HG03097 (cell line): Measurements from ENCODE around the gene OR2V1.
"Not testable (repeated sequence)": the region's sequence is repeated elsewhere in the genome, so short reads cannot be mapped to it uniquely, and the experiment has no call there.

Experiments
- ATAC-seq: cut with Tn5 transposase; IDR thresholded peaks from one replicate; pipeline ENCODE4 v1.9.1; 2021; ENCODE audit not compliant: unreplicated experiment, low FRiP score

Gene OR2V1

DNA sequence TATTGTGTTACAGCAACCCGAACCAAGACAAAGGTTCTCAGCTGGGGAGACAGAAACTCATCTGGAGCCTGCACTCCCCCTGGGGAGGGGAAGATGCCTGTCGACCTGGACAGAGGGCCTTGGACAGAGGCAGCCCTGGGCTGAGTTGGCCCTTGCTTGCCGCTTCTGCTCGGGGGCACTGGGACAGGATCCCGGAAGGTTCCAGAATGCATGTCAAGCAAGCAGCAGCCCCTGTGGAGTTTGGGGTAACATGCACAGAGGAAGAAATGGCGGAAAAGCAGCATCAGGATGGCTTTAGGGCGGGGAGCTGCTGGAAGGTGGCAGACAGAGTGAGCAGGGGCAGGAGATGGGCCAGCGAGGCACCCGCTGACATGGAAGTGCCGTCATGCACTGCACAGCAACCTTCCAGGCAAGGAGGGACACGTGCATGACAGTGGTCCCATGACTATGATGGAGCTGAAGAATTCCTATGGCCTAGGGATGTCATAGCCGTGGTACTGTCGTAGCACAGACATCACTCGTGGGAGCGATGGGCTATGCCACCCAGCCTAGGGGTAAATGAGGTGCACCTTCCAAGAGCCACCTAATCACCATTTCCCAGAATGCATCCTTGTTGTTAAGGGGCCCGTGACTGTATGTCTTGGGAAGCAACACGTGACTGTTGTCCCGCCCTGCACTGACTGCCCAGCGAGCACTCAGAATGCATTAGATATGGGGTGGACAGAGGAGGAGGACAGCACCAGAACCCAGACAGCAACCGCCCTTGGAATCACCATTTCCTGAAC, 26.2 kb downstream of the OR2V1 start:
- ATAC-seq, result not testable (repeated sequence)

DNA sequence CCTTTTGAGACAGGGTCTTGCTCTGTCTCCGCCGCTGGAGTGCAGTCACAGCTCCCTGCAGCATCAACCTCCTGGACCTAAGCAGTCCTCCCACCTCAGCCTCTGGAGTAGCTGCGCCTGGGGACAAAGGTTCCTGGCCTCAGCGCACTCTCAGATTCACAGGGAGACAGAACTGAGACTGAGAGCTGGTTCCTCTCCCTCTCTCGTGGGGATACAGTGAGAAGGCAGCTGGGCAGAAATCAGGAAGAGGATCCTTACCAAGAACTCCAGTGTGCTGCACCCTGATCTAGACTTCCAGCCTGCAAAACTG, 26.8 kb downstream of the OR2V1 start:
- ATAC-seq, result not testable (repeated sequence)

- not testable (repeated sequence) for ATAC-seq
These were observed 28.9 kb downstream of the OR2V1 start for GRCh38 chr5:181101930-181102674.

- ATAC-seq, result not testable (repeated sequence)
These were observed 29.8 kb downstream of the OR2V1 start for GRCh38 chr5:181101030-181101641.

- no peak for ATAC-seq
These were observed 30.7 kb downstream of the OR2V1 start for GRCh38 chr5:181100121-181100875.

GRCh38 chr5:181099602-181100086, 31.3 kb downstream of the OR2V1 start:
- ATAC-seq, result no peak

- no peak for ATAC-seq
These were observed 32.0 kb downstream of the OR2V1 start for GRCh38 chr5:181098762-181099601.

GRCh38 chr5:181097759-181098491, 33.0 kb downstream of the OR2V1 start:
- ATAC-seq, result not testable (repeated sequence)

- ATAC-seq, result not testable (repeated sequence)
These were observed 33.6 kb downstream of the OR2V1 start for GRCh38 chr5:181097383-181097753.

DNA sequence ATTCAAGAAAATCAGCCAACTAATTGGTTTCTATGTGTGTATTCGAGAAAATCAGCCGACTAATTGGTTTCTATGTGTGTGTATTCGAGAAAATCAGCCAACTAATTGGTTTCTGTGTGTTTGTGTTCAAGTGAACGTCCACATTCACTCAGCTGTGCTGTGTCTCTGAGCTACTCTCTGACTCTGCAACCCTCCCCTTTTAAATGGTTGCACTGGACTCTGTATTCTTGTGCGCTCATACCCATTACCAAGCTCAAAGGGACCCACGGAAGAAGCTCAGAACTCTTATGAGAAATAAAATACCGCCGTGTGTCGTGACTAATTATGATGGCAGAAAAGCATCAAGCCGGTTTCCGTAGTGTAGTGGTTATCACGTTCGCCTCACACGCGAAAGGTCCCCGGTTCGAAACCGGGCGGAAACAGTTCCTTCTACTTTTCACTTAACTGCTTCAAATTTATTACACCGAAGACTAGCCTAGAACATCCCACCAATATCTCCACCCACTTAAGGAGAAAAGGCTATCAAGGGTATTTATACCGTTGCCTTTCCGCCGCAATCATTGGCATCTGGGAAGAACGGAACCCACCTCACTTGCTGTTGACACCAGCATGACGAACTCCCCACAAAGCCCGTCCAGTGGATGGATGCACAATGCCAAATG, 34.1 kb downstream of the OR2V1 start:
- not testable (repeated sequence) for ATAC-seq

DNA sequence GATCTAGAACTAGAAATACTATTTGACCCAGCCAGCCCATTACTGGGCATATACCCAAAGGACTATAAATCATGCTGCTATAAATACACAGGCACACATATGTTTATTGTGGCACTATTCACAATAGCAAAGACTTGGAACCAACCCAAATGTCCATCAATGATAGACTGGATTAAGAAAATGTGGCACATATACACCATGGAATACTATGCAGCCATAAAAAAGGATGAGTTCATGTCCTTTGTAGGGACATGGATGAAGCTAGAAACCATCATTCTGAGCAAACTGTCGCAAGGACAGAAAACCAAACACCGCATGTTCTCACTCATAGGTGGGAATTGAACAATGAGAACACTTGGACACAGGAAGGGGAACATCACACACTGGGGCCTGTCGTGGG, 35.8 kb downstream of the OR2V1 start:
- not testable (repeated sequence) for ATAC-seq

- no peak for ATAC-seq
These were observed 38.5 kb downstream of the OR2V1 start for GRCh38 chr5:181092428-181092827.

DNA sequence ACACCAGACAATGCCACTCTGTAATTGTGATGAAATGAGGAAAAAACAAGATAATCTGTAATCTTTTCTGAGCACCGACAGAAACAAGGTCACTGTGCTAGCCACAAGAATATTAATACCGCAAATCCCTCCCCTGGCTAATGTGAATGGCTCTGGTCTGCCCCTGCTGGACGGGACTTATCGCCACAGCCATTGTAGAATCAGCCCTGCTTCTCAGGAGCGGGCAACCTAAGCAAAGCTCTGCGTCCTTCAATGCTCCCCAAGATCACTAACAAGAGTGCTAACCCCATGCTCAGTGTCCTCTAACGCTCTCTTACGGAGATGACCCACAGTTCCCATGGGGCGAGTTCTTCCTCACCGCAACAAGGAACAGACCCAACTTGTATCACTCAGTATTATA, 42.7 kb downstream of the OR2V1 start:
- no peak for ATAC-seq

DNA sequence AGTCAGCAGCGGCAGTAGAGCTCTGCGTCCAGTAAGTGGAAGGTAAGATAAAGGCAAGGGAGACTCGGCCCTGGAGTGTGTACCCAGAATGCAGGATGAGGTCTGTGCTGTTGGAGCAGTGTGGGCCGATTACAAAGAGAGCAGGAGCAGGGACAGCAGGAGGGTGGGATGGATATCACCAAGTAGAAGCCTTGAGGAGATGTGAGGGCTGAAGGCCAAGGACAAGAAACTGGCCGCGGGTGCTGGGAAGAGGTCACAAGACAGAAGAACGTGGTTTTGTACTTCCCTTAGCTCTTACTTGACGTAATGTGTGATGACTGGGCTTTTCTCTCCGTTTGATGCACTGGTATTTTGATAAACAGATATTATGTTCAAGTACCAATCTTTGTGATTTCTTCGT, 43.7 kb downstream of the OR2V1 start:
- no peak for ATAC-seq

- no peak for ATAC-seq
These were observed 44.1 kb downstream of the OR2V1 start for GRCh38 chr5:181086884-181087205.

DNA sequence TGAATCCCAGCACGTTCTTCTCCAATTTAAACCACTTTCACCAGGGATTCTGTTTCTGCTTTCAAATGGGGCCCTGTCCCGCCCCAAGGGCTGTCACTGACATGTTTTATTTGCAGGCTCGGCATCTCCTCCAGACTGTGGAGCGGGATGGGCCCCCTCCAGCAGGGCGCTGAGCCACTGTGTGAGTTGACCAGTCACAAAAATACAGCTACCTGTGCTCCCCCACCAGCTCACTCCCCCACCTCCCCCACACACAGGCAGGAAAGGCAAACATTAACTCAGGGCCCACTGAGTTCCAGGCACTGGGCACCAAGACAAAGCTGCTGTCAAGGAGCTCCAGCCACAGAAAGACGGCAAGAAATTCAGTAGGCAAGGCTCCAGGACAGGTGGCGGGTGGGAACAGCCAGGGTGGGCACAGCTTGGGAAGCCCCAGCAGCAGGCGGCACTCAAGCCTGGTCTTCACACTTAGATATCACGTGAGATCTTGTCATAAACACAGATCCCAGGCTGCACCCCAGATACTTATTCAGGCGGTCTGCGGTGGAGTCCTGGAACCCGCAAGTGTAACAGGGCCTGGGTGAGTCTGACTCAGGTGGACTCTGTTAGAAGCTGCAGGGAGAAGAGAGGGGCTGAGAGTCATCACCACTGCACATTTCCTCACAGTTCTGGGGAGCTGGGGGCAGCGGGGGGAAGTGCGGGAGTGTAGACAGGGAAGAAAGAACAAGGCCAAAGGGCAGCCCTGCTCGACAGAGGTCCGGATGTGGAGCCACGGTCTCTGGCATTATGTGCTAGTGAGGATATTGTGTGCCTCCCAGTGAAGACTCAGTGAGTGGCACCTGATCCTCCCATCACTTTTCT, 44.7 kb downstream of the OR2V1 start:
- no peak for ATAC-seq

DNA sequence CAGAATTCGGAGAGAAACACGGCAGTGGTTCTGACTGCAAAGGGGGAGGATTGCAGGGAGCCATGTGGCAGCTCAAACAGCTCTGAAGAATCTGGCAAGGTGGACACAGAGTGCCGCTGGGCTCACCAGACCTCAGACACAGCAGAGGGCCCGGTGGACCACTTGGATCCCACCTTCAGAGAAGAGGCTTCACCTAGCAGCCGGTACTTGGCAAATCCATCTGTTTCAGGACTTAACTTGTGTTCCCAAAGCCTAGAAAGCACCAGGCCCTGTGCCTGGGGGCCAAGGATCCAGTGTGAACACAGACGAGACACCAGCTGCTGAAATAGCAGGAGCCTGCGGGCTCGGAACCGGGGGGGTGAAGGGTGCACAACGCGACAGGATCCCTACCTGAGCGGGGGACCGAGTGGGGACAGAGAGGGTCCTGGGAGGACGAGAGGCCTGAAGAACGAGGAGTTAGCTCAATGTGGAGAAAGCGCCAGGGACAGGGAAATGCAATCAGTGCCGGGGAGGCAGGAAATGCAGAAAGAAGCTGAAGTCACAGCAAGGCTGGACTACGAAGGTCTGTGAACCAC, 46.3 kb downstream of the OR2V1 start:
- no peak for ATAC-seq

DNA sequence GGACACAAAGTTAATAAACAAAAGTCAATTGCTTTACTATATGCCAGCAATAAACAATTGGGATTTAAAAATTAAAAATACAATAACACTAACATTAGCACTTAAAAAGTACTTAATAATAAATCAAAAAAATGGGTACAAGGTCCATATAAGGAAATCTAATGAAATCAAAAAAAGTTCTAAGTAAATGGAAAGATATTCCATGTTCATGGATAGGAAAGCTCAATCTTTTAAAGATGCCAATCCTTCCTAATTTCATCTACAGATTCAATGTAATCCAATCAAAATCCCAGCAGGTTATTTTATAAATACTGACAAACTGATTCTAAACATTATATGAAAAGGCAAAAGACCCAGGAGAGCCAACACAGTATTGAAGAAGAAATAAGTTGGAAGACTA, 49.0 kb downstream of the OR2V1 start:
- no peak for ATAC-seq
